Measurements from ENCODE around the gene NUCKS1. TPM values are rescaled to one million over a fixed set of nuclear protein-coding genes. Genes with fewer than 3 reads are reported as not detected.
"Not testable (repeated sequence)": the region's sequence is repeated elsewhere in the genome, so short reads cannot be mapped to it uniquely, and the experiment has no call there.

Gene NUCKS1
- total RNA-seq, 4 donors from 2014 or later = 130 to 180 (median 138) TPM

GRCh38 chr1:205733438-205734175 lies 16.4 kb downstream of the NUCKS1 start:
- H3K4me3 ChIP-seq = no peak overlapping the region
- peaks cover 0 to 66% (median 3%) of the 10 kb centered on the region in 3 donors for H3K4me1 ChIP-seq
- no peaks in the 10 kb centered on the region for H3K27me3 ChIP-seq
- no peak overlapping the region for H3K27ac ChIP-seq
- TF ChIP-seq POLR2AphosphoS5 (IDR thresholded peaks at IDR 0.05) = no peak
- peaks cover 0 to 25% of the 10 kb centered on the region in 2 donors for H3K36me3 ChIP-seq
- H3K9me3 ChIP-seq = no peaks in the 10 kb centered on the region
- WGBS, 2 donors (ENCODE audit: low coverage in 1 of 2) = 75 to 93% methylated on average over 2 of the region's 2 CpGs
- ATAC-seq = no peak

DNA sequence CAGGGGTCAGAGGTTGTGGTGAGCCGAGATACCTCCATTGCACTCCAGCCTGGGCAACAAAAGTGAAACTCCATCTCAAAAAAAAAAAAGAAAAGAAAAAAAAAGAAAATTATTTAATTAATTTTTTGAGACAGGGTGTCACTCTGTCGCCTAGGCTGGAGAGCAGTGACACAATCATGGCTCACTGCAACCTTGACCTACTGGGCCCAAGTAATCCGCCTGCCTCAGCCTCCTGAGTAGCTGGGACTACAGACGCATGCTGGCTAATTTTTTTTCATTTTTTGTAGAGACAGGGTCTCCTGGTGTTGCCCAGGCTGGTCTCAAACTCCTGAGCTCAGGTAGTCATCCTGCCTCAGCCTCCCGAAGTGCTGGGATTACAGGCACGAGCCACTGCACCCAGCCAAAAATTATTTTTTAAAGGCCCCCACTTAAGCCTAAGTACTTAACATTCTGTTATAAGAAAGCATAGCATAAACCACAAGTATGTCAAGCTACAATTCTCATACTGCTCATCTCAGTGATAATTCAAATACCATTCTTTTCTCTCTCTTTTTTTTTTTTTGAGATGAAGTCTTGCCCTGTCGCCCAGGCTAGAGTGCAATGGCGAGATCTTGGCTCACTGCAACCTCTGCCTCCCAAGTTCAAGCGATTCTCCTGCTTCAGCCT lies 19.9 kb downstream of the NUCKS1 start:
- Histone ChIP-seq H3K27ac (no peak overlapping the region), H3K27me3 (no peaks in the 10 kb centered on the region), H3K4me1 (peaks cover 0 to 57% (median 0%) of the 10 kb centered on the region in 3 donors), H3K36me3 (peaks cover 0 to 35% of the 10 kb centered on the region in 2 donors), H3K9me3 (no peaks in the 10 kb centered on the region), H3K4me3 (no peak overlapping the region)
- WGBS, 2 donors (ENCODE audit: low coverage in 1 of 2) = 95 to 96% methylated on average over 8 to 9 of the region's 9 CpGs
- no peak for ATAC-seq
- TF ChIP-seq, protein P1, sequence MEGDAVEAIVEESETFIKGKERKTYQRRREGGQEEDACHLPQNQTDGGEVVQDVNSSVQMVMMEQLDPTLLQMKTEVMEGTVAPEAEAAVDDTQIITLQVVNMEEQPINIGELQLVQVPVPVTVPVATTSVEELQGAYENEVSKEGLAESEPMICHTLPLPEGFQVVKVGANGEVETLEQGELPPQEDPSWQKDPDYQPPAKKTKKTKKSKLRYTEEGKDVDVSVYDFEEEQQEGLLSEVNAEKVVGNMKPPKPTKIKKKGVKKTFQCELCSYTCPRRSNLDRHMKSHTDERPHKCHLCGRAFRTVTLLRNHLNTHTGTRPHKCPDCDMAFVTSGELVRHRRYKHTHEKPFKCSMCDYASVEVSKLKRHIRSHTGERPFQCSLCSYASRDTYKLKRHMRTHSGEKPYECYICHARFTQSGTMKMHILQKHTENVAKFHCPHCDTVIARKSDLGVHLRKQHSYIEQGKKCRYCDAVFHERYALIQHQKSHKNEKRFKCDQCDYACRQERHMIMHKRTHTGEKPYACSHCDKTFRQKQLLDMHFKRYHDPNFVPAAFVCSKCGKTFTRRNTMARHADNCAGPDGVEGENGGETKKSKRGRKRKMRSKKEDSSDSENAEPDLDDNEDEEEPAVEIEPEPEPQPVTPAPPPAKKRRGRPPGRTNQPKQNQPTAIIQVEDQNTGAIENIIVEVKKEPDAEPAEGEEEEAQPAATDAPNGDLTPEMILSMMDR (IDR thresholded peaks at IDR 0.05) = no peak
- no peak for TF ChIP-seq EP300 (IDR thresholded peaks at IDR 0.05)
- TF ChIP-seq POLR2AphosphoS5 (IDR thresholded peaks at IDR 0.05) = no peak
- TF ChIP-seq POLR2A (IDR thresholded peaks at IDR 0.05) = no peak

DNA sequence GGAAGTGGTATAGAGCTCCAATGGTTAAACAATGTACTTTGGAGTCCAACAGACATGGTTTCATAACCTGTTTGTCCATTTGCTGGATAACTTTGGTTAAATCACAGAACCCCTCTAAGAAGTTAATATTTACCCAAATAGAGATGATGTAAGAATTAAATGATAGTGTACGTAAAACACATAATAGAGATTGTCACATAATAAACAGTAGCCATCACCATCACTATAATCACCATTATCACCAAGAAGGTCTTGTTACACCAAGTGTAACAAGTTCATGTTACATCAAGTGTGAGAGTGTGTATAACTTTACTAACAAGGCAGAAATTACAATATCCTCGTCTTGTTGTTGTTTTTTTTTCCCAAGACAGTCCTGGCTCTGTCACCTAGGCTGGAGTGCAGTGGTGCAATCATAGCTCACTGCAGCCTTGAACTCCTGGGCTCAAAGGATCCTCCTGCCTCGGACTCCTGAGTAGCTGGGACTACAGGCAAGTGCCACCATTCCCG lies 23.3 kb downstream of the NUCKS1 start:
- no peaks in the 10 kb centered on the region for H3K27me3 ChIP-seq
- ATAC-seq = no peak
- H3K4me1 ChIP-seq = peaks cover 0 to 41% (median 0%) of the 10 kb centered on the region in 3 donors
- H3K36me3 ChIP-seq = peaks cover 0 to 64% of the 10 kb centered on the region in 2 donors
- 70 to 88% methylated on average over 2 to 3 of the region's 4 CpGs for WGBS, 2 donors (ENCODE audit: low coverage in 1 of 2)
- H3K27ac ChIP-seq = no peak overlapping the region
- no peak for TF ChIP-seq POLR2A (IDR thresholded peaks at IDR 0.05)
- TF ChIP-seq, protein P1 (IDR thresholded peaks at IDR 0.05) = no peak
- TF ChIP-seq POLR2AphosphoS5 (IDR thresholded peaks at IDR 0.05) = no peak
- TF ChIP-seq EP300 (IDR thresholded peaks at IDR 0.05) = no peak
- H3K9me3 ChIP-seq = no peaks in the 10 kb centered on the region
- H3K4me3 ChIP-seq = no peak overlapping the region

GRCh38 chr1:205725514-205725913 lies 24.5 kb downstream of the NUCKS1 start:
- Histone ChIP-seq H3K36me3 (peaks cover 0 to 76% of the 10 kb centered on the region in 2 donors), H3K27ac (no peak overlapping the region), H3K4me1 (peaks cover 0 to 30% (median 0%) of the 10 kb centered on the region in 3 donors), H3K27me3 (no peaks in the 10 kb centered on the region), H3K4me3 (no peak overlapping the region), H3K9me3 (no peaks in the 10 kb centered on the region)
- 79 to 89% methylated on average over 1 of the region's 1 CpG for WGBS, 2 donors (ENCODE audit: low coverage in 1 of 2)
- ATAC-seq = no peak
- TF ChIP-seq EP300 (IDR thresholded peaks at IDR 0.05) = no peak
- TF ChIP-seq POLR2AphosphoS5 (IDR thresholded peaks at IDR 0.05) = no peak
- TF ChIP-seq, protein P1 (IDR thresholded peaks at IDR 0.05) = no peak
- no peak for TF ChIP-seq POLR2A (IDR thresholded peaks at IDR 0.05)

GRCh38 chr1:205720740-205721139 lies 29.2 kb downstream of the NUCKS1 start:
- H3K4me1 ChIP-seq, H3K27ac ChIP-seq, ATAC-seq, H3K27me3 ChIP-seq, H3K9me3 ChIP-seq, H3K4me3 ChIP-seq: not testable (repeated sequence)
- H3K36me3 ChIP-seq = peaks cover 16 to 91% of the 10 kb centered on the region in 2 donors
- WGBS, 2 donors (ENCODE audit: low coverage in 1 of 2) = 92% methylated on average over 2 of the region's 2 CpGs; no CpG with 5 or more reads in 1 of the 2 donors
